Measurements from ENCODE around the gene SMPD2.

The SMPD2 gene

DNA sequence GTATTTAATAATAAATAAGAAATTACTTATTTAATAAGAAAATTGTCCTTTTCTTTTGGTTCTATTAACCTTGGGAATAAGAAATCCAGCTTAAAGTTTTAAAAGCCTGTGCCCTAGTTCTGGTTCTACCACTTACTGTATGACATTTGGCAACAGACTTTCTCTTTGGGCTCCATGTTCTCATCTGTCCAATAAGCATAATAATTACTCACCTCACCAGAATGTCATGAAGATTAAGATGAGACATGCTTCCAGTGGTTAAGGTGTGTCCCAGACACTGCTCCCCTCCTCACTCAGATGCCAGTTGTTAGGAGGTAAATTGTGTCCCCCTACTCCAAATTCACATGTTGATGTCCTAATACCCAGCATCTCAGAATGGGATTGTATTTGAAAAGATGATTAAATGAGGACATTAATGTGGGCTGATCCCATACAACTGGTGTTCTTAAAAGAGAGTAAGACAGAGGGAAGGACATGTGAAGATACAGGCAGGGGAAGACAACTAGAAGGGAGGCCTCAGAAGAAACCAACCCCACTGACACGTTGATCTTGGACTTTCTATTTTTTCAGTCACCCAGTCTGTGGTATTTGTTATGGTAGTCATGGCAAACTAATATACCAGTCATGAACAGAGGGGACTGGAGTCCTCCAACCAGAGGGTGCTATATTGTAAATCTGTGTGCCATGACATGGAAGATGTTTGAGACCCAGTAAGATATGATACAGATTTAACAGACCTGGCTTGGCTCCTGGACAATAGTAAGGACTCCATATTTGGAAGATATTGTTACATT lies 21.4 kb downstream of the SMPD2 start:
- no peak for DNase-seq

DNA sequence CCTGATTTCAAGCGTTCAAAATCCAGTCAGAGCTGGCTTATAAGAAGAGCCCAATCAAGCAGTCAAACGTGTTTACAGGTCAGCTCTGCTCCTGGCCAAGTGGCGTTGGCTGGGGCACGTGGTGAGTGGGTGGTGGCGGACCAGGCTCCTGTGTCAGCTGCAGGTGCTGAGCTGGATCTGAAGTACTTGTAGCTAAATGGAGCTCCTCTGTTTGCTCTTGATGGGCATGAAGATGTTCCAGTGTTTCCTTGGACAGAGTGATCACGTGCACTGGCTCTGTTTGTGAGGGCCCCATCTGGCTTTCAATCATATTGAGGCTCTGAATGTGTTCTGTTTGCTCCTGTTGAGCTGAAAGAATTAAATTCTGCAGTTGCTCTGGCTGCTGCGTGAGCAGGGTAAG lies 25.2 kb downstream of the SMPD2 start:
- DNase-seq: no peak

DNA sequence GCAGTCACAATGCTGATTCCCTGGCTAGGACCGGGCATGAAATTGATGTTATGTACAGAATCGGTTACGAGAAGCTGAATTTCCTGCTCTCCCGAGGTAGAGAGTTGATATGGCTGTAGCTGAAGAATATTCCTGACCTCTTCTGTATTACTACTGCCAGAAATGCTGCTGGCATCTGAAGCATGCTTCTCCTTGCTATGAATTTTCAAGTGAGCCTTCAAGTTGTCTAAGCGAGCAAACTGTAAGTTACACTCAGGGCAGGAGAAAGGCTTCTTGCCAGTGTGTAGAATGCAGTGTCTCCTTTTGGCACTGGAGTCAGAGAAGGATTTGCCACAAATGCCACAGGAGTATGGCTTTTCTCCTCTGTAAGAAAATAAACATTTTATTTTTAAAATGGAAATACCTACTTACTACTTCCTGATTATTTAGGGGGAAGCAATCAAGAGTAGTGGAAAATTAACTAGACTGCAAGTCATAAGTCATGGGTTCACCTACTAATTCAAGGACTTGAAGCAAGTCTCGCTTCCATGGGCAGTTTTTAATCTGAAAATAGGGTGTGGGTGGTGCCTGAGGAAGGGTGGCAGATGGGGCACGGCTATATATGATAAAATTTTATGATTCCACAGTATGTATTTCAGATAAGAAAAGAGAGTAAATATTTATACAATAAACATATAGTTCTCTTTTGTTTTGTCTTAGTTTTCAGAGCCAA lies 25.8 kb downstream of the SMPD2 start:
- no peak for DNase-seq

DNA sequence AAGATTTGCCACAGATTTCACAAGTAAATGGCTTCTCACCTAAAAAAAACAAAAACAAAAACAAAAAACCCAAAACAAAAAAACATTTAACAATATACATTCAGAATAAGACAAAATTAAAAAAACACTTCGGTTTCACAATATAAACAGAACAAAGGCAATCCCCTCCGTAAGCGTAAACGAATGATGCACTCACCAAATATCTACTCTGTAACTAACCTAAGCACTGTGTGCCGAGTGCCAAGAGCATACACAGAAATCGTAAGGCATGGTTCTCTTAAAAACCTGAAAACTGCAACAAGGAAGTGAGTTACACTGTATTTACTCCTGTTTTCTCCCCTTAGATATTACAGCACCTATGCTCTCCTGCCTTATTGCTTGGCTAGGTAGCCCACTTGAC lies 27.2 kb downstream of the SMPD2 start:
- no peak for DNase-seq

GRCh38 chr6:109469591-109470189 lies 29.2 kb downstream of the SMPD2 start:
- DNase-seq: no peak

DNA sequence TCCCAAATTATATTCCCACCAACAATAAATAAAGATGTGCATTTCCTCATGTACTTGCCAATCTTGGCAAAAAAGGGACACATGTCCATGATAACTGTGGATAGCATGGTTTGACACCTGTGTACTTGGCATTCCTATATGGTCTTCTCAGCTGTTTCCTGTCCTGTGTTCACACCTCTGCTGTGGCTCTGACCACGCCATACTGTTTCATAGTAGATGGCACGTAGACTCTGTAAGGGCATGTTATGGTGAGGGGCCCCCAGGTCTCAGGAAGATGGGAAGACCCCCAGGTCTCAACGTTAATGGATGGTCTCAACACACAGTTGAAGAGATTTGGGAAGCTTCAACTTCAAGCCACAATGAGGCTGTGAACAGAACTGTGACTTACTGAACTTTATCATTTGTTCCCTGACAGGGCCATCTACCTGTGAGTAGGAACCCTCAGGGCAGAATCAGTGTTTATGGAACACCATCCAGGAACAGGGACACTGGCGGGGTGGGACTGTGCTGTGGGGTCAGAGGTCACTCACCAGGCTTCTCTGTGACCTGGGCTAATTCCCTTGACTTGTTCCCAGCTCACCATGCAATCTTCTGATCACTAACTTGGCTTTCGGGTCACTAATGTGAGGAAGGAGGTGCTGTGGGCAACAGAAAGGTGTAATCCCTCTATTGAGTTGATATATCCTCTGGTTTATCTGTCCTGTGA lies 30.7 kb downstream of the SMPD2 start:
- no peak for DNase-seq

GRCh38 chr6:109472132-109472995 lies 31.8 kb downstream of the SMPD2 start:
- no peak for DNase-seq

DNA sequence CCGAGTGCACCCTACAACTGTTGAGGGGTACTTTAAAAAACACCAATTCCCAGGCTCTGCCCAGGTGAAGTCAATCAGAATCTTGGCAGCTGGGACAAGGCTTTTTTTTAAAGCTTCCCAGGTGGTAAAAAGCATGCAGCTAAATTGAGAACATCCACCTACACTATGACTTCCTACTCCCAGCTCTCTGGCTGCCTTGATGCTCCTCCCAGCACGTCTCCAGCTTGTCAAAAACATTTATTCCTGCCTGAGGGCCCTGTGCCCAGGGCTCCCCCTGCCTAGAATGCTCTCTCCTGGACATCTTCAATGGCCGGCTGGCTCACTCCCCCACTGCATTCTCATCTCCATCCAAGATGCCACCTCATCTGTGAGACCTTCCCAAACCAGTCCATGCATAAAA lies 32.6 kb downstream of the SMPD2 start:
- no peak for DNase-seq

DNA sequence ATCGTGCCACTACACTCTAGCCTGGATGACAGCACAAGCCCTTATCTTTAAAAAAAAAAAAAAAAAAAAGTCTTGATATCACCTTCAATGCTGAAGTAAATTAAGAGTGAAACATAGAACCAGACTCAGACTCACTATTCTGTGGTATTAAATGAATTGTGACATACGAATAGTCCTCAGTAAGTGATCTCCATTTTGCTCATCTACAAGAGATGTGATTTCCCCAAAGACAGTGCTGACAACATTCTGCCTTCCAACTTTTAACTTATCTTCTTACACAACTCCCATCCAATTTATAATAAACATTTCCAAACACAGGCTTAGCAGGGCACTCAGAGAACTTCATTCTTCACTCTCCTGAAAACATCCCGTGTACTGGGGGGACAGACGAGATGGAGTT lies 34.5 kb downstream of the SMPD2 start:
- no peak for DNase-seq

- no peak for DNase-seq
Measured at GRCh38 chr6:109475625-109476024, 35.1 kb downstream of the SMPD2 start.

GRCh38 chr6:109477184-109477583 lies 36.7 kb downstream of the SMPD2 start:
- DNase-seq: no peak

GRCh38 chr6:109477725-109478124 lies 37.2 kb downstream of the SMPD2 start:
- DNase-seq: no peak

DNA sequence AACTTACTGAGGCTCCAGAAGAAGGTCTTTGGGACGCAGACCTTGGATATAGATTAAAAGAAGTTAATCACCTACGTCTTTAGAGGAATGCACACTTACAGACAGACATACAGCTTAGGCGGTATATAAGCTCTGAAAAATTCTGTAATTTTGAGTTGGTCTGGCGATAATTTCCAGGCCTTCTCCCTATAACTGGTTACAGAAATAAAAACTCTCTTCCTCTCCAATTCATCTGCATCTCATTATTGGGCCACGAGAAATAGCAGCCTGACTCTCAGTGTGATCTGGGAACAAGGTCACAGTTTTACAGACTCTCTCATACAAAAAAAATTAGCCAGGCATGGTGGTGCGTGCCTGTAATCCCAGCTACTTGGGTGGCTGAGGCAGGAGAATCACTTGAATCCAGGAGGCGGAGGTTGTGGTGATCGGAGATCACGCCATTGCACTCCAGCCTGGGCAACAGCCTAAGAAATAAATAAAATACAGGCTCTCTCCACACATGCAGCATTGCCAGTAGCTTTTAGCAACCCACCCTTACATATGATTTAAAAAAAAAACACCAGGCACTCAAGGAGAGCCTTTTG lies 37.8 kb downstream of the SMPD2 start:
- DNase-seq: no peak

DNA sequence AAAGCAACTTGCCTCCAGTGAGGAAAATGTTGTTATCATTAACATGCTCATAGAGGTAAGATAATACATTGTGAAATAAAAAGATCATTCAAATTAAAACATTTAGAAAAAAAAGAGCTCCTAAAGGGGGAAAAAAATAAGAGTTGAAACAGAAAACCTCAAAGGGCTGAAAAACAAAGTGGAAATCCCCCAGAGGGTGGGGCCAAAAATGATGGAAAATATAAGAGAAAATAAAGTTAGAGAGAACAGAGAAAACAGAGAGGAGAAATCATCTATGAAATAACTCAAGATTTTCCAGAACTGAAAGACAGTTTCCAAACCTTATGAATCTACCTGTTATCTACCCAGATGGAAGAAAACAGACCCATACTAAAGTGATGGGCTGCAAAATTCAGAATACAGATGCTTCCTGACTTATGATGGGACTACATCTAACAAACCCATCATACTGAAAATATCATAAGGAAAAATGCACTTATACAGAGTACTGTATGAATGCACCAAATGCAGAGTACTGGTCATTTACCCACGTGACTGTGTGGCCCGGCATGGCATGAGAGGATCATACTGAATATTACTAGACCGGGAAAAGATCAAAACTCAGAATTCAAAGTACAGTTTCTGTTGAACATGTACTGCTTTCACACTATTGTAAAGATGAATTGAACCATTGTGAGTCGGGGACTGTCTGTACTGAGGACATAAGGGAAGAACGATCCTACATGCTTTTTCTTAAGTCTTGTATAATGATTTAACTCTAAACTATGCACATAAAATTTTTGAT lies 38.5 kb downstream of the SMPD2 start:
- DNase-seq: peak; percentile 45

DNA sequence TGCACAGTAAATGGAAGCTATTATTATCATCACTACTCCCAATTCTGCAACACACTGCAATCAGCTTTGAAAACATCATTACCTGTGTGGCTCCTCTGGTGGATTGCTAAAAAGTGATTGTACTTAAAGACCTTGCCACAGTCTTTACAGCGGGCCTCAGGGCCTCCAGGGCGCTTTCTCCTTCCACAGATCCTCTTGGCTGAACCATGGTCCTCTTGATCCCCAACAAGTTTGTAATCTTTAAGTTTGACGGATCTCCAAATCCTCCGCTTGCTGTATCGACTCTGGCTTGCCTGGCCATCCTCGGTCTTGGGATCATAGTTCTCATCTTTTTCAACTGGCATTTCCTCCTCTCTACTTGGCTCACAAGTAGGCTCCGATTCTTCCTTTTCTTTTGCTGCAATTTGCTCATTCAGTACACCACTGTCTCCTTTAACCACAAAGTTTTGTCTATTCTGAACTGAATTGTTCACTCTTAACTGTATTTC lies 40.5 kb downstream of the SMPD2 start:
- no peak for DNase-seq

DNA sequence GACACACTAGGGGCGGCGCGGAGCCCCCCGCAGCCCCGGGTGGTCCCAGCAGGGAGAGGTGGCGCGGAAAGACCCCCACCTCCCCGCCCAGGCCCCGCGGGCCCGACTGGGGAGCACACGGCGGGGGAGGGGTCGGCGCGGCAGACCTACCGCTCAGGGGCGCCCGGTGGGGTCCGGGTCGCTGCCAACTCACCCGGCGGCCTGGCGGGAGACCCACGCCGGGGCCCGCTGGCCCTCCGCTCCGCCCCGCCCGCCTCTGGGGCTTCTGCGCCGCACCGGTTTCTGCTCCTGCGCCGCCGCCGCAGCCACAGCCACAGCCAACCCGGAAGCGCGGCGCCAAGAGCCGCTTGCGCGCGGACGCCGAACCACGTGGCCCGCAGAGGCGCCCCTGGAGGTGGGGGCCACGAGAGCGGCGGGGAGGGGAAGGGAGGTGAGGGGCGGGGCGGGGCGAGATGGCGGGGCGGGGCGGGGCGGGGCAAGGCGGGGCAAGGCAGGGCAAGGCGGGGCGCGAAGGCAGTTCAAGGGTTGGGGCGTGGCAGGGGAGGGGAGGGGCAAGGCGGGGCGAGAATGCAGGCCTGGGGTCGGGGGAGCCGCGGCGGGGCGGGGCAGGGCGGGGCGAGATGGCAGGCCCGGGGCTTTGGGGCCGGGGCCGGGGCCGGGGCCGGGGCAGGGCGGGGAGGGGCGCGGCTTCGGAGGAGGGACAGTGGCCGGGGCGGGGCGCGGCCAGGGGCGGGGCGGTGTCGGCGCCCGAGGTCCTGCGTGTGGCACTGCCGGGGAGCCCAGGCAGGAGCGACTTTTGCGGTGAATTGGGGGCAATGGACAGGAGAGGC lies 42.6 kb downstream of the SMPD2 start, which contains the start of gene ZBTB24:
Gene ZBTB24 (minus strand): TSS at position 315 of the 830 bp plus-strand sequence. CDS start 1,193 bp downstream, outside the sequence.
- peak; percentile 92 for DNase-seq

DNA sequence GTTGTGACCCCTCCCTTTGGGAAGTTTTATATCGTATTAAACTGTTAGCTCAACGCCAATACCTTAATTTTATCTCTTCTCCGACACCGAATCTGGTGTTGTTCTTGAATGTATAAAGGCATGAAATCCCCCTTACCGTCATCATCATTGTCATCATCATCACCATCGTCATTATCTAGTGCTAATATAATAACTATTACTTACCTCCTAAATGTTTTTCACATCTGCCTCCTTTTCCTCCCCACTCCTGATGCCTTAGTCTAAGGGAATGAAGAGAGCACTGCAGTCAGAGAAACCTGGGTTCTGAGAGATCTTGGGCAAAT lies 43.2 kb downstream of the SMPD2 start:
- no peak for DNase-seq

DNA sequence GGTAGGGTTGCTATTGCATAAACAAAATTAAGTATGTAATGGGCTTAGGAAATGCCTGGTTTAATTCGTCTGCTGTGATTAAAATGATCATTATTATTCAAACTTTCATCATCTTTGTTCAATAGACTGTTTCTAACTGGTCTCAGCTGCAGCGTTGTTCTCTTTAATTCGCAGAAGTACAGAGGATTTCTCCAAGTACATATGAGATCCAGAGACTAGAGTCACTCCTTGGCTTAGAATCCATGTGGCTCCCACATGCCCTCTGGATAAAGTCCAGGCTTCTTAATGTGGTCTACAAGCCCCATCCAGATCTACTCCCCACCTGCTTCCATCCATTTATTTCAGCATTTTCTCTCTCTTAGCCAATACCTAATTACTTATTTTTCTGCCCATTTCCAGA lies 43.6 kb downstream of the SMPD2 start:
- no peak for DNase-seq

- no peak for DNase-seq
Measured at GRCh38 chr6:109485266-109485935, 44.9 kb downstream of the SMPD2 start.

Data from central memory CD4-positive, alpha-beta T cell (primary cell).